HG02973 (cell line): ENCODE results near the gene CLDN9.

Source experiments
- ATAC-seq: cut with Tn5 transposase; IDR thresholded peaks from one replicate; pipeline ENCODE4 v1.9.1; 2021; ENCODE audit warnings: moderate library complexity; ENCODE audit not compliant: unreplicated experiment

The CLDN9 gene

DNA sequence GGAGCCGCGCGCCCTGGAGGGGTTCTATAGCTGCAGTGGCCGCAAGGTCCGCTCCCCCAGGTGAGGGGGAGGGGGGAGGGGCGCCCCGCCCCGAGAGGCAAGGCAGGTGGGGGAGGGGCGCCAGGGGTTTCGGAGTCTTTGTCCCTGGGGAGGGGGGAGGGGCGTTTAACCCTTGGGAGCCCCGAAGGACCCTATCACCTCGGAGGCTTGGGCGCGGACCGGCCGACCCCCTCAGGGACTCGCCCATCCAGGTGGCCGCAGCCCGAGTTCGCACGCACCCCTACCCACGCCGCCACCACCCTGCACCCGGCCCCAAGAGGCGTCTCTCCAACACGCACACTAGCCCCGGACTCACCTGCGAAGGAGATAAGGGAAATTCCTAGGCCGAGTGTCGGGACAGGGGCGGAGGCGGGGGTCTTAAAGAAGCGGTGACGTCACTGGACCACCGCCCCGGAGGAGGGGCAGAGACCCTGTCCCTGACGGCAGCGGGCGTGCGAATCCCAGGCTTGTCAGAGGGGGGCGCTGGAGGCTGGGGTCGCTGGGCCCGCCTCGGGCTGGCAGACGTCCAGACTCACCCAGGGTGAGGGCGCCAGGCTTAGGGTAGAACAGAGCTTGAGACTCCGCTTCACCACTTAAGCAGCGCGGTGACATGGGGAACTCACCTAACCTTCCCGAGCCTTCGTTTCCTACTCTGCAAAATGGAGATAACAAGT lies 5.2 kb downstream of the CLDN9 start, which contains the start of gene CLDN6:
Gene CLDN6 (minus strand): TSS at position 390 of the 713 bp plus-strand sequence. CDS start 2,162 bp downstream, outside the sequence.
- ATAC-seq = no peak

DNA sequence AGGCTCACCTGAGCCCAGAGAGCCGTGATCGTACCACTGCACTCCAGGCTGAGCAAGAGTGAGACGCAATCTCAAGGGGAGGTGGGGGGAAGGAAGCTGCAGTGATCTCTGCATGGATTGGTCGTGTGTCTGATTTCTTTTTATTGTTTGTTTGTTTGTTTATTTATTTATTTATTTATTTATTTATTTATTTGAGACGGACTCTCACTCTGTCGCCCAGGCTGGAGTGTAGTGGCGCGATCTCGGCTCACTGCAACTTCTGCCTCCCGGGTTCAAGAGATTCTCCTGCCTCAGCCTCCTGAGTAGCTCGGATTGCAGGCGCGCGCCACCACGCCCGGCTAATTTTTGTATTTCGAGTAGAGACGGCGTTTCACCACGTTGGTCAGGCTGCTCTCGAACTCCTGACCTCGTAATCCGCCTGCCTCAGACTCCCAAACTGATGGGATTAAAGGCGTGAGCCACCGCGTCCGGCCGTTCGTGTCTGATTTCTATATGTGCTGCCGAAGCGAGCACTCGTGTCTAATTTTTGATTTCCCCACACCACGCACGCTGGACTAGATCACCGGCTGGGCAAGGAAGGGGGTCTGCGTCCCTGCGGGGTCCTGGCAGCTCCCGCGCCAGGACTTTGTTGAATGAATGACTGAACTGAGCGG lies 7.0 kb downstream of the CLDN9 start:
- ATAC-seq = no peak

DNA sequence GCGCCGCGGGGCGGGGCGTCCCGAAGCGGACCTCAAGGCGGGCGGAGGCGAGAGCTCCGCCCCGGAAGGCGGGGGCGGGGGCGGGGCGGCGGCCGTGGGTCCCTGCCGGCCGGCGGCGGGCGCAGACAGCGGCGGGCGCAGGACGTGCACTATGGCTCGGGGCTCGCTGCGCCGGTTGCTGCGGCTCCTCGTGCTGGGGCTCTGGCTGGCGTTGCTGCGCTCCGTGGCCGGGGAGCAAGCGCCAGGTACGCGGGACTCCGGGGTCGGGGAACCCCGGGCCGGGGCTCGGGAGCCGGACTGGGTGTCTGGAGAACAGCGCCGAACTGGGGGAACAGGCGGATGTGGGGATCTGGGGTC lies 7.5 kb downstream of the CLDN9 start, which contains the start of gene TNFRSF12A:
Gene TNFRSF12A (plus strand): TSS at position 122 of the 357 bp plus-strand sequence. CDS start 30 bp downstream, at position 152.
- no peak for ATAC-seq

GRCh38 chr16:3020604-3021448 lies 8.1 kb downstream of the CLDN9 start:
- no peak for ATAC-seq

- no peak for ATAC-seq
These were observed 8.9 kb downstream of the CLDN9 start for GRCh38 chr16:3021449-3022207.

DNA sequence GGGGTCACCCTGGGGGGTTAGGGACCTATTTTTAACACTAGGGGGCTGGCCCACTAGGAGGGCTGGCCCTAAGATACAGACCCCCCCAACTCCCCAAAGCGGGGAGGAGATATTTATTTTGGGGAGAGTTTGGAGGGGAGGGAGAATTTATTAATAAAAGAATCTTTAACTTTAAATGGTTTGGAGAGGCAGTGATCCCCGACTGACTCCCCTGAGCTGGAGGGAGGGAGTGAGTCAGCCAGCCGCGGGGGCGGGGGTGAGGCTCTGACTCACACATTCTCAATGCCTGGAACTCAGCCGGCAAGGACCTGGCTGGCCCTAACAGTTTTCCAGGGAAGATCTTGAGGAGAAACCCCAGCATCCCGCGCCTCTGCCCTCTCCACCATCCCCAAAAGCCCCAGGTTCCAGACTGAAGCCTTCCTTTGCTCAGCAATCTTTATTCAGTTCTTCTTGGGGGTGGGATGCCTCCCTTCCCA lies 9.5 kb downstream of the CLDN9 start:
- no peak for ATAC-seq

DNA sequence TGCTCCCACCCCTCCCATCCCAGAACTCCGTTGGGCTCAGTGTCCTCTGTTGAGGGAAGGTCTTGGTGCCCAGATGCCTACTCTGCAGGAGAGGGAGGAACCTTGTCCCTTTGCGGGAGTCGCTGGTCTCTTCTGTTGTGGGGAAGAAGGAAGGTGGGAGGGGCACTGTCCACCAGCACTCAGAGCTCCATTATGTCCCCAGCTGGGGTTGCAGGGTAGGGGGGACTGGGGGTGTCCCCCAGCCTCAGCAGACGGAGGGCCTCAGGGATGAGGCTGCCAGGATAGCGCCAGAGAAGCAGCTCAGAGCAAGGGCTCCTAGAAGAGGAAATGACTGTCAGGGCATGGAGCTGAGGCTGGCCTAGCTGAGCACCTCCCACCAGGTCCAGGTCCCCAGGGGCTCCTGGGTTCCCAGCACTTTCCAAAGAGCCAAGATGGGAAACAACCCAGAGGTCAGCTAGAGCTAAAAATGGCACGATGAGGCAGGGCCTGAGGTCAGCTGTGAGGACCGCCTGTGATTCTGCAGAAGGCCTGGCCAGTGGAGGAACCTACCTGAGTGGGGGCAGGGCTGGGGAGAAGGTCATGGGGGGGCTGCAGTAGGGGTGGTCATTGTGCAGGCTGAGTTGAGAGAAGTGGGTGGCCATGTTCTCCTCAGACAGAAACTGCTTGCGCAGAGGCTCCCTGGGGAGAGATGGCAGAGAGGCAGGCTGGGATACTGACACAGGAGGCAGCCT lies 10.1 kb downstream of the CLDN9 start:
- ATAC-seq = no peak

GRCh38 chr16:3023415-3023668 lies 10.6 kb downstream of the CLDN9 start:
- no peak for ATAC-seq

DNA sequence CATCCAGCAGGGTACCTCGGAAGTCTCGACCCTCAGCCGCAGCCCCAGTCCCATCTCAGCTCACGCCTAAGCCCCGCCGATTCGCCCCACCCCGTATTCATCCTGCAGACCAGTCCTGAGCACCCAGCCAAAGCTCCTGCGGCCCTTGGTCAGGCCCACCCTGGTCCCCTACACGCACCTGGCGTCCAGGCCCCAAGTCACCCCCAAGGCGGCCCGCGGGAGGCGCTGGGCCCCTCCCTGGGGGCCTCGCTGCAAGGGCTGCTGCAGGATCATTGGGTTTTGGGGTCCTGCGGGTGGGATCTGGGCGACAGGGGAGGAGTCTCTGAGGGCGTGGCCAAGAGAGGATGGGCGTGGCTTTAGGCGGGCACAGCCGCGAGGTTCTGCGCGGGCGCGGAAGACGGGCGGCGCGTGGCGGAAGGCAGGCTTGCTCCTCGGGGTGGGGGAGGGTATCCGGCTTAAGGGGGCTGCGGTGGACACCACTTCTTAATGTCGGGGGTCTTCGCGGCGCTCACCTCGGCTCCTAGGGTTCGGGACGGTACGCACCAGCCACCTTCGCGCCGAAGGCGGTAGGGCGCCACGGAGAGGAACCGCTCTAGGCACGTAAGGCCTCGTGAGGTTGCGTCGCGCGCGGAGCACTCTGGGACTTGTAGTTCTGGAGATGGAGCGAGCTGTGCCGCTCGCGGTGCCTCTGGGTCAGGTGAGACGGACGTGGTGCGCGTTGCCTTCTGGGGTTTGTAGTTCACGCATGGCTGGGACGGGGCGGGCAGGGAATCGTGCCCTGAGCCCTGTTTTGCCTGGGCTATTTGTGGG lies 11.2 kb downstream of the CLDN9 start, which contains the start of the genes HCFC1R1 and THOC6:
Gene HCFC1R1 (minus strand): TSS at position 274 of the 810 bp plus-strand sequence. CDS start 1 bp downstream, at position 273.
Gene THOC6 (plus strand): TSS at position 367 of the 810 bp plus-strand sequence. CDS start 292 bp downstream, at position 659.
- peak; percentile 52 for ATAC-seq

GRCh38 chr16:3025032-3026002 lies 12.6 kb downstream of the CLDN9 start:
- ATAC-seq = no peak

- no peak for ATAC-seq
These were observed 13.3 kb downstream of the CLDN9 start for GRCh38 chr16:3026003-3026378.

GRCh38 chr16:3026609-3027488 lies 14.1 kb downstream of the CLDN9 start:
- no peak for ATAC-seq

GRCh38 chr16:3027489-3027795 lies 14.7 kb downstream of the CLDN9 start:
- ATAC-seq = no peak

DNA sequence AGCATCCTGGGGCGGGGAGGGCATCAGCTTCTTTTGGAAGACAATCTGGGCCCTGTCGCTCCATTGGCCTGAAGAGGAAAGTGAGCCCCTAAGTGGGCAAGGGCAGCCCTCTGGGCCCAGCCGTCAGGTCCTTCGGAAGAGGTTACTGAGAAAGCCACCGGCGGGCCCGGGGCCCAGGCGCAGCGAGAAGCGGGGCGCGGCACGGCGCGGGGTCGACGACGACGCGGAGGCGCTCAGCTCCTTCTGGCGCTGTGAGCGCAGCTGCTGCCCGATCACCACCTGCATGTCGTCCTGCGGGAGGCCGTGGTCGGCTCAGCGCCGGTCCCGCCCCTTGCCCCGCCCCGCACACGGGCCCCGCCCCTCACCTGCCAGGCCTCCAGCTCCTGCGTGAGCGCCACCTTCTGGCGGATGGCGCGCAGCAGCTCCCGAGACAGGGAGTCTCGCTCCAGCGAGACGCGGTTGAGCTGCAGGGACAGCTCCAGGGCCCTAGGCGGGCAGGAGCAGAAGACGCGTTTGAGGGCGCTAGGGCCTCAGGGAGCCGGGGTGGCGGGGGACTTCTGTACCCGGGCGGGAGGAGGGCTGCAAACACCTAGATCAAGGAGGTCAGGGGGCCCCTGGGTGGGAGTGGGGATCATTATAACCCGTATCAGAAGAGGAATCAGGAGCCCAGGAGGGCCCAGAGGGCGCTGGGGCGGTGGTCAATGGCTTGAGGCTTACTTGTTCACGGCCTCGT lies 15.4 kb downstream of the CLDN9 start:
- ATAC-seq = no peak

- no peak for ATAC-seq
These were observed 16.1 kb downstream of the CLDN9 start for GRCh38 chr16:3028716-3029319.
